H9 (cell line): ENCODE measurements around the gene DNER. TPM values are rescaled to one million over a fixed set of nuclear protein-coding genes. Genes with fewer than 3 reads are reported as not detected.

Experiments
- DNase-seq: peaks from one replicate; pipeline ENCODE4 v3.0.0-alpha.2; 2017
- H2AFZ ChIP-seq: one replicate; pipeline ENCODE4 v1.6.1; 2013; ENCODE audit warnings: mild to moderate bottlenecking, low read length, control low read depth, moderate library complexity
- H2AK5ac ChIP-seq: 2 replicates; pipeline ENCODE4 v1.6.1; 2013; ENCODE audit warnings: low read length, control low read depth, mixed read lengths; ENCODE audit not compliant: insufficient read length
- H2BK120ac ChIP-seq: one replicate; pipeline ENCODE4 v1.6.1; 2013; ENCODE audit warnings: low read depth, mild to moderate bottlenecking, low read length, control low read depth, inconsistent platforms; ENCODE audit not compliant: poor library complexity, severe bottlenecking
- H2BK12ac ChIP-seq: 2 replicates; pipeline ENCODE4 v1.6.1; 2013; ENCODE audit warnings: low read length, control low read depth, mixed read lengths, low read depth; ENCODE audit not compliant: insufficient read length
- H2BK15ac ChIP-seq: 2 replicates; pipeline ENCODE4 v1.6.1; 2013; ENCODE audit warnings: low read depth, low read length, control low read depth
- H2BK20ac ChIP-seq: one replicate; pipeline ENCODE4 v1.6.1; 2013; ENCODE audit warnings: low read depth, mild to moderate bottlenecking, low read length, control low read depth, inconsistent platforms; ENCODE audit not compliant: poor library complexity, severe bottlenecking
- H2BK5ac ChIP-seq: 2 replicates; pipeline ENCODE4 v1.6.1; 2013; ENCODE audit warnings: low read length, control low read depth, mixed read lengths; ENCODE audit not compliant: insufficient read length
- H3K14ac ChIP-seq: 2 replicates; pipeline ENCODE4 v1.6.1; 2013; ENCODE audit warnings: low read length, control low read depth; ENCODE audit not compliant: insufficient read depth
- H3K18ac ChIP-seq: 2 replicates; pipeline ENCODE4 v1.6.1; 2013; ENCODE audit warnings: low read depth, mild to moderate bottlenecking, mixed read lengths, low read length, control low read depth; ENCODE audit not compliant: insufficient read length
- H3K23ac ChIP-seq: 2 replicates; pipeline ENCODE4 v1.6.1; 2013; ENCODE audit warnings: low read length, control low read depth, mixed read lengths, low read depth; ENCODE audit not compliant: insufficient read length
- H3K23me2 ChIP-seq: 2 replicates; pipeline ENCODE4 v1.6.1; 2013; ENCODE audit warnings: low read depth, mild to moderate bottlenecking, mixed read lengths, low read length, control low read depth; ENCODE audit not compliant: insufficient read length, poor library complexity, severe bottlenecking
- H3K27ac ChIP-seq: 2 replicates; pipeline ENCODE4 v1.5.1; 2013; ENCODE audit warnings: low read length, control low read depth, mixed read lengths, low read depth; ENCODE audit not compliant: insufficient read length
- H3K27me3 ChIP-seq: 2 replicates; pipeline ENCODE4 v1.6.1; 2013; ENCODE audit warnings: low read length, control low read depth, inconsistent platforms; ENCODE audit not compliant: insufficient read depth
- H3K4ac ChIP-seq: 2 replicates; pipeline ENCODE4 v1.6.1; 2013; ENCODE audit warnings: low read depth, mild to moderate bottlenecking, control low read depth, inconsistent platforms, low read length, moderate library complexity
- H3K4me1 ChIP-seq: 2 replicates; pipeline ENCODE4 v1.6.1; 2013; ENCODE audit warnings: low read length, control low read depth, inconsistent platforms; ENCODE audit not compliant: insufficient read depth
- H3K4me2 ChIP-seq: 2 replicates; pipeline ENCODE4 v1.6.1; 2013; ENCODE audit warnings: low read length, control low read depth, mixed read lengths; ENCODE audit not compliant: insufficient read length, insufficient read depth
- H3K56ac ChIP-seq: 2 replicates; pipeline ENCODE4 v1.6.1; 2013; ENCODE audit warnings: low read depth, mild to moderate bottlenecking, mixed read lengths, low read length, control low read depth; ENCODE audit not compliant: insufficient read length
- H3K79me1 ChIP-seq: 2 replicates; pipeline ENCODE4 v1.6.1; 2013; ENCODE audit warnings: low read depth, mild to moderate bottlenecking, moderate library complexity, low read length, control low read depth, inconsistent platforms; ENCODE audit not compliant: insufficient read depth, poor library complexity, severe bottlenecking
- H3K79me2 ChIP-seq: 2 replicates; pipeline ENCODE4 v1.6.1; 2013; ENCODE audit warnings: low read length, control low read depth, inconsistent platforms; ENCODE audit not compliant: insufficient read depth
- H3K9ac ChIP-seq: 2 replicates; pipeline ENCODE4 v1.6.1; 2013; ENCODE audit warnings: low read length, control low read depth, mixed read lengths; ENCODE audit not compliant: insufficient read length; ENCODE audit errors: extremely low read depth
- H3K9me3 ChIP-seq: one replicate; pipeline ENCODE4 v1.6.1; 2013; ENCODE audit warnings: low read depth, low read length, inconsistent platforms; ENCODE audit not compliant: control insufficient read depth
- H3T11ph ChIP-seq: one replicate; pipeline ENCODE4 v1.6.1; 2013; ENCODE audit warnings: mild to moderate bottlenecking, low read length, control low read depth, inconsistent platforms
- H4K20me1 ChIP-seq: one replicate; pipeline ENCODE4 v1.6.1; 2013; ENCODE audit not compliant: control insufficient read depth, insufficient read length, insufficient read depth
- H4K5ac ChIP-seq: 2 replicates; pipeline ENCODE4 v1.6.1; 2013; ENCODE audit warnings: low read depth, mild to moderate bottlenecking, mixed read lengths, low read length, control low read depth; ENCODE audit not compliant: insufficient read length
- H4K8ac ChIP-seq: replicated peaks from 2 replicates; pipeline ENCODE4 v1.6.1; 2013; ENCODE audit warnings: low read length, control low read depth, mixed read lengths, low read depth; ENCODE audit not compliant: insufficient read length
- H4K91ac ChIP-seq: 2 replicates; pipeline ENCODE4 v1.6.1; 2013; ENCODE audit warnings: low read depth, mild to moderate bottlenecking, moderate library complexity, mixed read lengths, low read length, control low read depth; ENCODE audit not compliant: insufficient read length
- H3K27ac Mint-ChIP-seq, 3 experiments: 2 replicates in 2 of 3; 3 replicates in 1 of 3; pipeline ENCODE4 v1.8.0; 2020 to 2021; ENCODE audit warnings: mixed read lengths in 3 of 3, mild to moderate bottlenecking in 1 of 3, moderate library complexity in 1 of 3
- H3K27me3 Mint-ChIP-seq: 2 replicates; pipeline ENCODE4 v1.8.0; 2021; ENCODE audit warnings: low read depth, mild to moderate bottlenecking, moderate library complexity, mixed read lengths
- H3K36me3 Mint-ChIP-seq, 3 experiments: 2 replicates in 2 of 3; 3 replicates in 1 of 3; pipeline ENCODE4 v1.8.0; 2020 to 2021; ENCODE audit warnings: low read depth in 3 of 3, mixed read lengths in 3 of 3; ENCODE audit not compliant: insufficient read depth in 1 of 3
- H3K4me1 Mint-ChIP-seq, 2 experiments: 2 replicates each; pipeline ENCODE4 v1.8.0; 2020; ENCODE audit warnings: mixed read lengths in 2 of 2
- H3K4me3 Mint-ChIP-seq, 2 experiments: 2 replicates in 1 of 2; 3 replicates in 1 of 2; pipeline ENCODE4 v1.8.0; 2020 to 2021; ENCODE audit warnings: mild to moderate bottlenecking in 2 of 2, mixed read lengths in 2 of 2, moderate library complexity in 1 of 2
- H3K9me3 Mint-ChIP-seq, 2 experiments: 2 replicates in 1 of 2; 3 replicates in 1 of 2; pipeline ENCODE4 v1.8.0; 2020; ENCODE audit warnings: mild to moderate bottlenecking in 2 of 2, mixed read lengths in 2 of 2, moderate library complexity in 1 of 2
- WGBS: extraction: QIAGEN DNeasy Blood & Tissue Kit; methylation state at CpG from one replicate; pipeline ENCODE4 v1.1.7; 2013; ENCODE audit warnings: missing lambda C conversion rate, low lambda C conversion rate, mixed read lengths; ENCODE audit not compliant: insufficient read length; ENCODE audit errors: extremely low coverage; 5-methylcytosine and 5-hydroxymethylcytosine counted together
- total RNA-seq: library from RNA; stranded (reverse); gene quantifications from 2 replicates; pipeline ENCODE4 v1.2.1, GENCODE V29; 2021
- TF ChIP-seq, protein P1 (sequence below): fragments of 200-600 bp; sonication (generic); conservative IDR thresholded peaks from 3 replicates; pipeline ENCODE4 v1.8.0; 2021; ENCODE audit warnings: antibody characterized with exemption, mild to moderate bottlenecking

DNER gene
- total RNA-seq, 1 experiment from 2014 or later, result 1.0 TPM

DNA sequence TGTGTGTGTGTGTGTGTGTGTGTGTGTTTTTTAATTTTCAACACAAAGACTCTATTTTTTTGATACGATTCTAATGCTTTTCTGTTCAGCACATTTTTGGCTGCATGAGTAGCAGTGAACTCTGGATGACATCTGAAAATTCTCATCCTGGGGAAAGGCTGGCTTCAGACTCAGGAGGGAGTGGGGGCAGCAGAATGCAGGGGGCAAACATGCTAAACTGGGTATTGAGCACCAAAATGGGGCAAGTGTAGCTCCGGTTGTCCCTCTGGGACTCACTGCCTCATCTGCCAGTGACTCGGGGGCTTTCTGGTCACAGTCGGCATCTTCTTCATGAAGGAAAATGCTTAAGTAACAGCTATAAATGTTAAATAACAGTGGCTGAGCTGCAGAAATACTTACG is 326.5 kb downstream of the DNER start:
- H3K4me2 ChIP-seq, result no peak overlapping the region
- H3K23me2 ChIP-seq, result no peaks in the 10 kb centered on the region
- no peak overlapping the region for H4K91ac ChIP-seq
- H3K36me3 Mint-ChIP-seq, result peaks cover 9 to 35% (median 14%) of the 10 kb centered on the region in 3 experiments; a peak in 6 of 7 replicates
- no peaks in the 10 kb centered on the region for H4K20me1 ChIP-seq
- H3K14ac ChIP-seq, result no peak overlapping the region
- H2AFZ ChIP-seq, result no peak overlapping the region
- no peaks in the 10 kb centered on the region for H3K27me3 ChIP-seq
- H2AK5ac ChIP-seq, result no peak overlapping the region
- H3K23ac ChIP-seq, result no peak overlapping the region
- no peak overlapping the region for H3K27ac ChIP-seq
- no peak overlapping the region for H3K9ac ChIP-seq
- no peak overlapping the region for H4K8ac ChIP-seq
- H3K79me2 ChIP-seq, result no peaks in the 10 kb centered on the region
- H2BK120ac ChIP-seq, result no peak overlapping the region
- no peaks in the 10 kb centered on the region for H3K4me1 ChIP-seq
- no peaks in the 10 kb centered on the region for H3K9me3 ChIP-seq
- TF ChIP-seq, protein P1, sequence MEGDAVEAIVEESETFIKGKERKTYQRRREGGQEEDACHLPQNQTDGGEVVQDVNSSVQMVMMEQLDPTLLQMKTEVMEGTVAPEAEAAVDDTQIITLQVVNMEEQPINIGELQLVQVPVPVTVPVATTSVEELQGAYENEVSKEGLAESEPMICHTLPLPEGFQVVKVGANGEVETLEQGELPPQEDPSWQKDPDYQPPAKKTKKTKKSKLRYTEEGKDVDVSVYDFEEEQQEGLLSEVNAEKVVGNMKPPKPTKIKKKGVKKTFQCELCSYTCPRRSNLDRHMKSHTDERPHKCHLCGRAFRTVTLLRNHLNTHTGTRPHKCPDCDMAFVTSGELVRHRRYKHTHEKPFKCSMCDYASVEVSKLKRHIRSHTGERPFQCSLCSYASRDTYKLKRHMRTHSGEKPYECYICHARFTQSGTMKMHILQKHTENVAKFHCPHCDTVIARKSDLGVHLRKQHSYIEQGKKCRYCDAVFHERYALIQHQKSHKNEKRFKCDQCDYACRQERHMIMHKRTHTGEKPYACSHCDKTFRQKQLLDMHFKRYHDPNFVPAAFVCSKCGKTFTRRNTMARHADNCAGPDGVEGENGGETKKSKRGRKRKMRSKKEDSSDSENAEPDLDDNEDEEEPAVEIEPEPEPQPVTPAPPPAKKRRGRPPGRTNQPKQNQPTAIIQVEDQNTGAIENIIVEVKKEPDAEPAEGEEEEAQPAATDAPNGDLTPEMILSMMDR, result no peak
- no peak overlapping the region for H3K56ac ChIP-seq
- no peak overlapping the region for H3K27ac Mint-ChIP-seq
- H3K79me1 ChIP-seq, result no peaks in the 10 kb centered on the region
- H3K4me1 Mint-ChIP-seq, result no peaks in the 10 kb centered on the region
- H3K18ac ChIP-seq, result no peak overlapping the region
- no peak overlapping the region for H2BK12ac ChIP-seq
- H2BK15ac ChIP-seq, result no peak overlapping the region
- peaks cover 43% of the 10 kb centered on the region in 2 experiments for H3K9me3 Mint-ChIP-seq
- no peak for DNase-seq
- H2BK5ac ChIP-seq, result no peak overlapping the region
- no peaks in the 10 kb centered on the region; the same call in none of the 2 replicates for H3K27me3 Mint-ChIP-seq
- no CpG with 5 or more reads among the region's 5 CpGs for WGBS
- H3K4me3 Mint-ChIP-seq, result no peak overlapping the region
- H4K5ac ChIP-seq, result no peak overlapping the region
- H2BK20ac ChIP-seq, result no peak overlapping the region
- no peak overlapping the region for H3K4ac ChIP-seq
- H3T11ph ChIP-seq, result no peak overlapping the region
